IMR-90 (cell line): ENCODE measurements around the gene COX7A1. TPM values are rescaled to one million over a fixed set of nuclear protein-coding genes. Genes with fewer than 3 reads are reported as not detected.
A peak's percentile ranks its signal among the peaks of the same experiment; 100 is the strongest.

ENCODE experiments used
- ATAC-seq: fragments of 200-7000 bp; cut with Tn5 transposase; 2 replicates; pipeline ENCODE4 v1.9.1; 2020; ENCODE audit warnings: low read depth, mild to moderate bottlenecking, moderate library complexity
- BruUV-seq: library from RNA; stranded (reverse); fragments of 400-500 nt; replicated peaks from 2 replicates; lab custom pipeline; 2021; lab: Mats Ljungman, UMichigan
- CTCF ChIA-PET: fragments of 300-600 bp; formaldehyde crosslinking; extraction: SDS; loops from one replicate; lab custom pipeline; 2021; ENCODE audit warnings: antibody characterized with exemption; lab: Yijun Ruan, JAX
- POLR2A ChIA-PET: fragments of 300-600 bp; sonication (Branson Sonifier 250); formaldehyde crosslinking; loops from one replicate; lab custom pipeline; 2022; ENCODE audit warnings: antibody characterized with exemption; ENCODE audit not compliant: unreplicated experiment; lab: Charles Lee
- DNase-seq: peaks from one replicate; pipeline ENCODE4 v3.0.0; 2013
- H2AFZ ChIP-seq: replicated peaks from 2 replicates; pipeline ENCODE3; 2013; ENCODE audit warnings: low read length, mild to moderate bottlenecking; ENCODE audit not compliant: poor library complexity
- H2AK5ac ChIP-seq: 2 replicates; pipeline ENCODE4 v1.6.1; 2013; ENCODE audit warnings: low read depth, low read length, inconsistent platforms
- H2AK9ac ChIP-seq: replicated peaks from 2 replicates; pipeline ENCODE3; 2013; ENCODE audit warnings: mild to moderate bottlenecking, low read depth, low read length, moderate library complexity; ENCODE audit not compliant: poor library complexity
- H2BK120ac ChIP-seq: 2 replicates; pipeline ENCODE4 v1.6.1; 2013; ENCODE audit warnings: low read depth, low read length, inconsistent platforms
- H2BK15ac ChIP-seq: 3 replicates; pipeline ENCODE4 v1.6.1; 2013; ENCODE audit warnings: low read depth, low read length, inconsistent platforms
- H2BK20ac ChIP-seq: 2 replicates; pipeline ENCODE4 v1.6.1; 2013; ENCODE audit warnings: low read depth, mild to moderate bottlenecking, inconsistent platforms, low read length, moderate library complexity
- H2BK5ac ChIP-seq: 2 replicates; pipeline ENCODE4 v1.6.1; 2013; ENCODE audit warnings: mild to moderate bottlenecking, low read depth, low read length, inconsistent platforms; ENCODE audit not compliant: poor library complexity, severe bottlenecking
- H3K14ac ChIP-seq: replicated peaks from 2 replicates; pipeline ENCODE4 v1.6.1; 2013; ENCODE audit warnings: low read depth, low read length, inconsistent platforms
- H3K18ac ChIP-seq: 2 replicates; pipeline ENCODE4 v1.6.1; 2013; ENCODE audit warnings: low read depth, low read length, control low read depth
- H3K23ac ChIP-seq: 2 replicates; pipeline ENCODE4 v1.6.1; 2013; ENCODE audit warnings: low read depth, low read length, inconsistent platforms
- H3K27ac ChIP-seq: 2 replicates; pipeline ENCODE4 v1.5.1; 2013; ENCODE audit warnings: mild to moderate bottlenecking, control low read depth, low read length; ENCODE audit not compliant: insufficient read depth
- H3K27me3 ChIP-seq: 2 replicates; pipeline ENCODE4 v1.6.1; 2013; ENCODE audit warnings: low read length; ENCODE audit not compliant: control insufficient read depth, insufficient read depth
- H3K36me3 ChIP-seq: 2 replicates; pipeline ENCODE4 v1.6.1; 2013; ENCODE audit warnings: low read length, mixed read lengths; ENCODE audit not compliant: control insufficient read depth, insufficient read depth
- H3K4ac ChIP-seq: 2 replicates; pipeline ENCODE4 v1.6.1; 2013; ENCODE audit warnings: low read depth, low read length, inconsistent platforms
- H3K4me1 ChIP-seq: 2 replicates; pipeline ENCODE4 v1.6.1; 2013; ENCODE audit warnings: low read length, mixed read lengths; ENCODE audit not compliant: control insufficient read depth, insufficient read depth
- H3K4me2 ChIP-seq: 2 replicates; pipeline ENCODE4 v1.6.1; 2013; ENCODE audit warnings: low read depth, mild to moderate bottlenecking, control low read depth, low read length, moderate library complexity
- H3K4me3 ChIP-seq: 2 replicates; pipeline ENCODE4 v1.5.1; 2013; ENCODE audit warnings: low read depth, mild to moderate bottlenecking, control low read depth, low read length, moderate library complexity; ENCODE audit not compliant: insufficient read depth
- H3K56ac ChIP-seq: 2 replicates; pipeline ENCODE4 v1.6.1; 2013; ENCODE audit warnings: low read length, inconsistent platforms; ENCODE audit not compliant: insufficient read depth; ENCODE audit errors: extremely low read depth
- H3K79me1 ChIP-seq, 2 experiments: 2 replicates each; pipeline ENCODE4 v1.6.1; 2013; ENCODE audit warnings: low read length in 2 of 2, inconsistent platforms in 1 of 2, low read depth in 1 of 2
- H3K9ac ChIP-seq: 2 replicates; pipeline ENCODE4 v1.6.1; 2013; ENCODE audit warnings: low read depth, low read length, control low read depth
- H3K9me1 ChIP-seq: 2 replicates; pipeline ENCODE4 v1.6.1; 2013; ENCODE audit warnings: low read length, inconsistent platforms; ENCODE audit not compliant: insufficient read depth
- H3K9me3 ChIP-seq: 2 replicates; pipeline ENCODE4 v1.6.1; 2013; ENCODE audit warnings: low read length; ENCODE audit not compliant: control insufficient read depth, insufficient read depth
- H4K20me1 ChIP-seq: 2 replicates; pipeline ENCODE4 v1.6.1; 2013; ENCODE audit warnings: low read length, inconsistent platforms; ENCODE audit not compliant: insufficient read depth
- H4K5ac ChIP-seq: 2 replicates; pipeline ENCODE4 v1.6.1; 2013; ENCODE audit warnings: mild to moderate bottlenecking, low read depth, low read length, control low read depth
- H4K8ac ChIP-seq, 2 experiments: 2 replicates each; pipeline ENCODE4 v1.6.1; 2013; ENCODE audit warnings: low read depth in 2 of 2, low read length in 2 of 2, control low read depth in 1 of 2, inconsistent platforms in 1 of 2
- H4K91ac ChIP-seq: 2 replicates; pipeline ENCODE4 v1.6.1; 2013; ENCODE audit warnings: low read depth, low read length, inconsistent platforms; ENCODE audit not compliant: insufficient read depth
- BHLHE40 ChIP-seq: fragments of 150-350 bp; IDR thresholded peaks from 2 replicates; pipeline ENCODE4 v1.6.1; 2016; ENCODE audit warnings: mild to moderate bottlenecking, low read depth, low read length
- CEBPB ChIP-seq: IDR thresholded peaks from 2 replicates; pipeline ENCODE4 v1.6.1; 2012; ENCODE audit warnings: low read depth, low read length, improper control_type of control experiment
- CHD1 ChIP-seq: IDR thresholded peaks from 2 replicates; pipeline ENCODE4 v1.6.1; 2012; ENCODE audit warnings: low read depth, low read length, improper control_type of control experiment
- CTCF ChIP-seq: conservative IDR thresholded peaks from 2 replicates; pipeline ENCODE4 v1.5.1; 2012; ENCODE audit warnings: mild to moderate bottlenecking, low read depth, low read length, improper control_type of control experiment
- ELK1 ChIP-seq: fragments of 150-350 bp; IDR thresholded peaks from 2 replicates; pipeline ENCODE4 v1.6.1; 2016; ENCODE audit warnings: low read depth, mild to moderate bottlenecking, low read length, moderate library complexity, borderline replicate concordance
- FOS ChIP-seq: fragments of 150-350 bp; IDR thresholded peaks from 2 replicates; pipeline ENCODE4 v1.6.1; 2016; ENCODE audit warnings: low read depth, low read length
- MAFK ChIP-seq: IDR thresholded peaks from 2 replicates; pipeline ENCODE4 v1.6.1; 2012; ENCODE audit warnings: low read depth, low read length, improper control_type of control experiment
- MAZ ChIP-seq: IDR thresholded peaks from 2 replicates; pipeline ENCODE4 v1.6.1; 2012; ENCODE audit warnings: low read depth, mild to moderate bottlenecking, low read length, improper control_type of control experiment, moderate library complexity, borderline replicate concordance
- MXI1 ChIP-seq: IDR thresholded peaks from 2 replicates; pipeline ENCODE4 v1.6.1; 2012; ENCODE audit warnings: low read depth, mild to moderate bottlenecking, low read length, moderate library complexity, borderline replicate concordance
- NFE2L2 ChIP-seq: fragments of 150-350 bp; IDR thresholded peaks from 2 replicates; pipeline ENCODE4 v1.6.1; 2016; ENCODE audit warnings: low read depth, mild to moderate bottlenecking, low read length
- POLR2A ChIP-seq: IDR thresholded peaks from 2 replicates; pipeline ENCODE4 v1.6.1; 2012; ENCODE audit warnings: mild to moderate bottlenecking, low read depth, low read length
- RAD21 ChIP-seq: IDR thresholded peaks from 2 replicates; pipeline ENCODE4 v1.6.1; 2012; ENCODE audit warnings: low read length, improper control_type of control experiment
- RCOR1 ChIP-seq: IDR thresholded peaks from 2 replicates; pipeline ENCODE4 v1.6.1; 2012; ENCODE audit warnings: mild to moderate bottlenecking, low read length, improper control_type of control experiment; ENCODE audit not compliant: insufficient replicate concordance
- RFX5 ChIP-seq: IDR thresholded peaks from 2 replicates; pipeline ENCODE4 v1.8.0; 2012; ENCODE audit warnings: low read depth, mild to moderate bottlenecking, low read length, moderate library complexity
- SMC3 ChIP-seq: fragments of 150-350 bp; IDR thresholded peaks from 2 replicates; pipeline ENCODE4 v1.6.1; 2016; ENCODE audit warnings: low read depth, mild to moderate bottlenecking, antibody characterized with exemption, low read length, moderate library complexity
- WGBS, 2 experiments: methylation state at CpG; one replicate each; pipeline versions ENCODE4 v1.1.5 to v1.1.7; 2013; ENCODE audit warnings: missing lambda C conversion rate in 2 of 2; ENCODE audit not compliant: insufficient read length in 1 of 2; ENCODE audit errors: extremely low coverage in 2 of 2; 5-methylcytosine and 5-hydroxymethylcytosine counted together
- dilution Hi-C: fragments of 300-500 bp; cut with HindIII; formaldehyde crosslinking; loops from one replicate; pipeline ENCODE4 v1.14.3; 2018; ENCODE audit warnings: low sequenced_read_pairs; ENCODE audit not compliant: unreplicated experiment
- in situ Hi-C: fragments of 300-500 bp; cut with MboI; formaldehyde crosslinking; loops from 3 replicates; pipeline ENCODE4 v1.14.3; 2019; ENCODE audit warnings: low sequenced_read_pairs, inconsistent platforms, mixed read lengths
- intact Hi-C: fragments of 100-400 bp; cut with micrococcal nuclease; formaldehyde crosslinking; loops from 2 replicates; pipeline ENCODE4 v1.10.0; 2022
- polyA plus RNA-seq, 3 experiments: library from polyadenylated mRNA; depleted of rRNA; stranded (reverse); fragments of >200 nt; gene quantifications; 2 replicates each; pipeline ENCODE4 v1.2.3, GENCODE V29; 2012; ENCODE audit warnings: low replicate concordance in 1 of 3
- total RNA-seq: library from RNA; depleted of rRNA; stranded (reverse); fragments of >200 nt; gene quantifications from 2 replicates; pipeline ENCODE4 v1.2.3, GENCODE V29; 2012
- TF ChIP-seq, protein P1 (sequence below): fragments of 150-350 bp; IDR thresholded peaks from 2 replicates; pipeline ENCODE4 v1.6.1; 2017; ENCODE audit warnings: mild to moderate bottlenecking, antibody characterized with exemption, low read length, low read depth

The COX7A1 gene
- total and polyA plus RNA-seq, 2 of the 4 experiments (the other 2 are of a cell fraction) = 0.54 to 6.9 TPM

DNA sequence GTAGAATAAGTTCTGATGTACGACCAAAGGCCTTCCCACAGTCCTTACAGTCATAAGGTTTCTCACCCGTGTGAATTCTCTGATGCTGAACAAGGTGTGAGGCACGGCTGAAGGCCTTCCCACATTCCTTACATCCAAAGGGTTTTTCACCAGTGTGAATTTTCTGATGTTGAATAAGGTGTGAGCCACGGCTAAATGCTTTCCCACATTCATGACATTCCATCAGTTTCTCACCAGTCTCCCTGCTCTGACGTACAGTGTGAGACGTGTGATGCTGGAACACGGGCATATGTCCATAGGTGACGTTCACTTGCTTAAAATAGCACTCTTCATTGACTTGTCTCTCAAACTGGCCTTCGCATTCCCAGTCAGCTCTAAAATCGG lies 31.0 kb upstream of the COX7A1 start:
- no TSS peak for BruUV-seq
- Histone ChIP-seq H3K9me1 (no peaks in the 10 kb centered on the region), H3K23ac (peak overlapping the region; percentile 16; the same call in 1 of the 2 replicates), H2BK5ac (peak overlapping the region; percentile 75), H3K4ac (peak overlapping the region; percentile 29; the same call in 1 of the 2 replicates), H3K79me1 (no peaks in the 10 kb centered on the region), H2AK9ac (peak overlapping the region; percentile 42), H4K91ac (no peak overlapping the region), H2BK120ac (peak overlapping the region; percentile 19; the same call in 1 of the 2 replicates), H3K4me1 (peaks cover 2% of the 10 kb centered on the region; the same call in 1 of the 2 replicates), H4K8ac (peak overlapping the region in 1 of 2 experiments; percentile 29; a peak in 1 of 4 replicates), H3K36me3 (peaks cover 9% of the 10 kb centered on the region), H3K9ac (no peak overlapping the region), H2AFZ (no peak overlapping the region), H3K27ac (peak overlapping the region; percentile 13; the same call in 1 of the 2 replicates), H3K14ac (no peak overlapping the region), H2BK20ac (no peak overlapping the region), H4K5ac (no peak overlapping the region; the same call in 1 of the 2 replicates), H3K4me2 (no peak overlapping the region), H4K20me1 (no peaks in the 10 kb centered on the region), H3K18ac (no peak overlapping the region), H3K56ac (0 out of 2 replicates have a peak overlapping the region, but pooled peaks have one; percentile 23), H2BK15ac (no peak overlapping the region; the same call in 2 of the 3 replicates), H3K27me3 (no peaks in the 10 kb centered on the region), H3K4me3 (no peak overlapping the region), H3K9me3 (no peaks in the 10 kb centered on the region), H2AK5ac (peak overlapping the region; percentile 43; the same call in 1 of the 2 replicates)
- ATAC-seq (no peak), DNase-seq (peak; percentile 57)
- no peak for TF ChIP-seq RFX5
- no peak for TF ChIP-seq MXI1
- TF ChIP-seq CEBPB = no peak
- no peak for TF ChIP-seq ELK1
- TF ChIP-seq BHLHE40 = no peak
- TF ChIP-seq NFE2L2 = no peak
- no peak for TF ChIP-seq MAFK
- TF ChIP-seq POLR2A = no peak
- TF ChIP-seq MAZ = no peak
- TF ChIP-seq RCOR1 = no peak
- no peak for TF ChIP-seq CHD1
- TF ChIP-seq CTCF = no peak
- TF ChIP-seq SMC3 = no peak
- TF ChIP-seq RAD21 = no peak
- TF ChIP-seq FOS = no peak
- TF ChIP-seq, protein P1, sequence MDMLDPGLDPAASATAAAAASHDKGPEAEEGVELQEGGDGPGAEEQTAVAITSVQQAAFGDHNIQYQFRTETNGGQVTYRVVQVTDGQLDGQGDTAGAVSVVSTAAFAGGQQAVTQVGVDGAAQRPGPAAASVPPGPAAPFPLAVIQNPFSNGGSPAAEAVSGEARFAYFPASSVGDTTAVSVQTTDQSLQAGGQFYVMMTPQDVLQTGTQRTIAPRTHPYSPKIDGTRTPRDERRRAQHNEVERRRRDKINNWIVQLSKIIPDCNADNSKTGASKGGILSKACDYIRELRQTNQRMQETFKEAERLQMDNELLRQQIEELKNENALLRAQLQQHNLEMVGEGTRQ = no peak
- ChIA-PET POLR2A (no interaction called here), CTCF (interaction anchor here (0.6 kb wide), 1 partner anchor 514 kb away, joined by 4 read pairs; no protein-coding TSS in a partner anchor)
- in situ Hi-C loops = loop anchor here (25.0 kb wide), 1 partner anchor 304 kb away; the partner anchor contains the start of gene ZNF566
- intact Hi-C loops = no loop called here
- dilution Hi-C loops = no loop called here
- WGBS, 2 experiments = 75% methylated on average over 4 of the region's 10 CpGs; no CpG with 5 or more reads in 1 of the 2 experiments
